GM18511 (cell line): ENCODE measurements around the gene ARHGEF1.

Source experiments
- ATAC-seq: cut with Tn5 transposase; IDR thresholded peaks from one replicate; pipeline ENCODE4 v1.9.1; 2021; ENCODE audit warnings: mild to moderate bottlenecking, moderate library complexity; ENCODE audit not compliant: unreplicated experiment

Gene ARHGEF1

GRCh38 chr19:41915776-41916414 lies 32.9 kb downstream of the ARHGEF1 start:
- ATAC-seq, result no peak

- no peak for ATAC-seq
These were observed 34.7 kb downstream of the ARHGEF1 start for GRCh38 chr19:41917676-41918075.

- ATAC-seq, result no peak
These were observed 35.1 kb downstream of the ARHGEF1 start for GRCh38 chr19:41918095-41918494.

GRCh38 chr19:41918653-41919244 lies 35.8 kb downstream of the ARHGEF1 start:
- ATAC-seq, result no peak

- no peak for ATAC-seq
These were observed 37.1 kb downstream of the ARHGEF1 start for GRCh38 chr19:41919948-41920712.

- ATAC-seq, result no peak
These were observed 38.0 kb downstream of the ARHGEF1 start for GRCh38 chr19:41920882-41921576.

GRCh38 chr19:41921577-41922576 lies 38.9 kb downstream of the ARHGEF1 start:
- ATAC-seq, result no peak

- no peak for ATAC-seq
These were observed 39.6 kb downstream of the ARHGEF1 start for GRCh38 chr19:41922585-41922984.

- ATAC-seq, result no peak
These were observed 40.2 kb downstream of the ARHGEF1 start for GRCh38 chr19:41923045-41923788.

- ATAC-seq, result no peak
These were observed 41.5 kb downstream of the ARHGEF1 start for GRCh38 chr19:41924151-41925145.

GRCh38 chr19:41925208-41926003 lies 42.4 kb downstream of the ARHGEF1 start:
- no peak for ATAC-seq

- no peak for ATAC-seq
These were observed 43.2 kb downstream of the ARHGEF1 start for GRCh38 chr19:41926028-41926762.

- ATAC-seq, result no peak
These were observed 43.9 kb downstream of the ARHGEF1 start for GRCh38 chr19:41926763-41927496.

GRCh38 chr19:41927497-41928192 lies 44.7 kb downstream of the ARHGEF1 start:
- ATAC-seq, result no peak

GRCh38 chr19:41928221-41928683 lies 45.3 kb downstream of the ARHGEF1 start, which contains the start of gene ERFL:
TSS of gene ERFL (minus strand) at chr19:41928449. CDS start at chr19:41912919, 15,530 bp downstream.
- no peak for ATAC-seq
